Cardiac muscle cell (in vitro differentiated cells and primary cell): ENCODE results near the gene ATXN1L. TPM values are rescaled to one million over a fixed set of nuclear protein-coding genes. Genes with fewer than 3 reads are reported as not detected.

Source experiments
- DNase-seq, 2 donors: peaks; one replicate each; pipeline versions ENCODE4 v3.0.0 to v3.0.0-alpha.2; 2010 to 2017; ENCODE audit warnings: low read depth in 1 of 2, low spot score in 1 of 2
- H3K27ac ChIP-seq: fragments of 200-600 bp; sonication (generic); 2 replicates; pipeline ENCODE4 v1.5.1; 2016
- H3K27me3 ChIP-seq: fragments of 200-600 bp; sonication (generic); 2 replicates; pipeline ENCODE4 v1.6.0; 2016; ENCODE audit warnings: control low read depth
- H3K36me3 ChIP-seq: fragments of 200-600 bp; sonication (generic); 2 replicates; pipeline ENCODE4 v1.5.1; 2016; ENCODE audit warnings: control low read depth
- H3K4me1 ChIP-seq: fragments of 200-600 bp; sonication (generic); 2 replicates; pipeline ENCODE4 v1.8.1; 2017; ENCODE audit warnings: low read depth, mild to moderate bottlenecking, mixed run types
- H3K4me3 ChIP-seq: fragments of 200-600 bp; sonication (generic); 2 replicates; pipeline ENCODE4 v1.5.1; 2016; ENCODE audit warnings: mild to moderate bottlenecking
- H3K9me3 ChIP-seq: fragments of 200-600 bp; sonication (generic); 2 replicates; pipeline ENCODE4 v1.5.1; 2017; ENCODE audit warnings: low read depth, mild to moderate bottlenecking, control low read depth
- polyA plus RNA-seq: library from polyadenylated mRNA; unstranded; fragments of >200 nt; fragmentation: Nextera tagmentation; extraction: Ambion mirVana; gene quantifications from 2 replicates; pipeline ENCODE4 v1.2.1, GENCODE V29; 2016
- total RNA-seq: library from RNA; depleted of rRNA; stranded (reverse); fragments of >200 nt; gene quantifications from 2 replicates; pipeline ENCODE4 v1.2.3, GENCODE V29; 2016
- TF ChIP-seq, protein P1 (sequence below): IDR thresholded peaks from 2 replicates; pipeline ENCODE4 v1.5.1; 2012; ENCODE audit warnings: low read depth, mild to moderate bottlenecking, low read length

Gene ATXN1L
- total and polyA plus RNA-seq, 2 experiments from 2014 or later: 6.8 to 20.9 TPM

DNA sequence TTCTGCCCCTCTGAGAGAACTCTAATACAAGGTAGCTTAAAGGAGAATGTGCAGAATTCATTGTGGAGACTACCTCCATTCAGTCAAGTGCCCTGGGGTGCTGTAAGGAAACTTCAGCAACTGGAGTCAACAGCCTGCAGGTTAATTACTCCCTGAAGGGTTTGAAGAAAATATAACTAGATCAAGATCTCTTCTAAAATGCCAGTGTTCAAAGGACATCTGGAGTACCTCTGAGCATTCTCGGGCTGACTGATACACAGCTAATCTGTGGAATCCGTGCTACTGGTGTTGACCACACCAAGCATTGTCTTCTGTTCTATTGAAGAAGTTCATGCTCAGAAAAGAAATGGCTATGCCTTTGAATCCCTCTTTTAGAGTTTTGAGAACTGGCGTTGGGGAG, 11.5 kb upstream of the ATXN1L start:
- Histone ChIP-seq H3K4me1 (no peaks in the 10 kb centered on the region), H3K27ac (no peak overlapping the region)

DNA sequence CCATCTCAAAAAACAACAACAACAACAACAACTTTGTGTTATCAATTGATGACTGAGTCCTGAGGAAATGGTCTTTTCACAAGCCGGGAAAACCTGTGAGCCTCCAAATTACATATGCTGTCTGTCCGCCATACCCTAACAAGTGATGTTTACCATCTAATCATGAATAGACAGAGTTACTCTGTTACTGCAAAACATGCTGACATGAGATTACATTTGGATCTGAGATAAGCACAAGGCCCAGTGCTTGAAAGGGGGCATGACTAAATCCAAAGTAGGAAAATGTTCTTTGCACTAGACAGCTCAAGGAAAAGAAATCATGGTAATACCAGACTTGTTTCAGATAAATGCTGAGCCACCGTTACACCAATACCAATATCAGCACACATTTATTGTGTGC, 8.6 kb upstream of the ATXN1L start:
- no peaks in the 10 kb centered on the region for H3K27me3 ChIP-seq
- no peaks in the 10 kb centered on the region for H3K9me3 ChIP-seq
- H3K36me3 ChIP-seq: no peaks in the 10 kb centered on the region
- no peak for DNase-seq
- TF ChIP-seq, protein P1, sequence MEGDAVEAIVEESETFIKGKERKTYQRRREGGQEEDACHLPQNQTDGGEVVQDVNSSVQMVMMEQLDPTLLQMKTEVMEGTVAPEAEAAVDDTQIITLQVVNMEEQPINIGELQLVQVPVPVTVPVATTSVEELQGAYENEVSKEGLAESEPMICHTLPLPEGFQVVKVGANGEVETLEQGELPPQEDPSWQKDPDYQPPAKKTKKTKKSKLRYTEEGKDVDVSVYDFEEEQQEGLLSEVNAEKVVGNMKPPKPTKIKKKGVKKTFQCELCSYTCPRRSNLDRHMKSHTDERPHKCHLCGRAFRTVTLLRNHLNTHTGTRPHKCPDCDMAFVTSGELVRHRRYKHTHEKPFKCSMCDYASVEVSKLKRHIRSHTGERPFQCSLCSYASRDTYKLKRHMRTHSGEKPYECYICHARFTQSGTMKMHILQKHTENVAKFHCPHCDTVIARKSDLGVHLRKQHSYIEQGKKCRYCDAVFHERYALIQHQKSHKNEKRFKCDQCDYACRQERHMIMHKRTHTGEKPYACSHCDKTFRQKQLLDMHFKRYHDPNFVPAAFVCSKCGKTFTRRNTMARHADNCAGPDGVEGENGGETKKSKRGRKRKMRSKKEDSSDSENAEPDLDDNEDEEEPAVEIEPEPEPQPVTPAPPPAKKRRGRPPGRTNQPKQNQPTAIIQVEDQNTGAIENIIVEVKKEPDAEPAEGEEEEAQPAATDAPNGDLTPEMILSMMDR: no peak
- no peak overlapping the region for H3K4me3 ChIP-seq
- H3K27ac ChIP-seq: no peak overlapping the region
- H3K4me1 ChIP-seq: no peaks in the 10 kb centered on the region

More for the DNA sequence above, 11.5 kb upstream of the ATXN1L start:
- Histone ChIP-seq H3K36me3 (no peaks in the 10 kb centered on the region), H3K27me3 (no peaks in the 10 kb centered on the region), H3K9me3 (no peaks in the 10 kb centered on the region), H3K4me3 (no peak overlapping the region)
- no peak for DNase-seq
- TF ChIP-seq, protein P1: no peak

DNA sequence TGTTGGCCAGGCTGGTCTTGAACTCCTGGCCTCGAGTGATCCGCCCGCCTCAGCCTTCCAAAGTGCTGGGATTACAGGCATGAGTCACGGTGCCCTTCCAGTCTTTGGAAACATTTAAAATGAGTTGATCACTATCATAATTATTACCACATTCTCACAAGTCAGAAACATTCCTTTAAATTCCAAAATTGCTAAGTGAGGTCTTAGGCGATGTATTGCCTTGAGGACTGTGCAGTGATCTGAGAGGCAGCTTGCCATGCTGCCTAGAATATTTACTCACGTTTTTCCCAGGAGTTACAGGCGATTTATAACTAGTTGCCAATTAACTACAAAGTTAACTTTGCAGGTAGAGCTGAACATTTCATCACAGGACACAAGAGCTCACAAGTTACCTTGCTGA, 5.7 kb upstream of the ATXN1L start:
- no peaks in the 10 kb centered on the region for H3K36me3 ChIP-seq
- H3K9me3 ChIP-seq: no peaks in the 10 kb centered on the region
- no peaks in the 10 kb centered on the region for H3K27me3 ChIP-seq
- no peaks in the 10 kb centered on the region for H3K4me1 ChIP-seq
- H3K27ac ChIP-seq: no peak overlapping the region
- no peak overlapping the region for H3K4me3 ChIP-seq
- TF ChIP-seq, protein P1: no peak
- DNase-seq: peak in 1 of 2 donors; percentile 18

DNA sequence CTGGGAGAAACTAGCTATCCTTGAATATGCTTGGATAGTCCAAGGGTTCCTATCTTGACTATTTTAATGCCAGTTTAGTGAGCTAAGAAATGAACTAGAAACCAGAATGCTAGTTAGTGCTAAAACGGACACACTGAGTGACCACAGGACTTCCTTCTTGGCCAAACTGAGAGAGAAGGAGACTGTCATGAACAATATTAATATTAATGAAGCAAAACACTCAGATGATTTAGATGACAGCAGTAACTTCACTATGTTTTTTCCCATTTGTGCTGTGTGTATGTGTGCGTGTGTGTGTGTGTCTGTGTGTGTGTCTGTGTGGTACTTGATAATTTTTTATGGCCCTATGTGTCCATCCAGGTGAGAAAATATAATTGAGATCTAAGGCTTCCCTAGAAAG, 2.2 kb upstream of the ATXN1L start:
- Histone ChIP-seq H3K9me3 (no peaks in the 10 kb centered on the region), H3K27ac (no peak overlapping the region), H3K27me3 (no peaks in the 10 kb centered on the region), H3K4me1 (peaks cover 6% of the 10 kb centered on the region), H3K36me3 (no peaks in the 10 kb centered on the region), H3K4me3 (no peak overlapping the region)
- no peak for DNase-seq
- TF ChIP-seq, protein P1: no peak

DNA sequence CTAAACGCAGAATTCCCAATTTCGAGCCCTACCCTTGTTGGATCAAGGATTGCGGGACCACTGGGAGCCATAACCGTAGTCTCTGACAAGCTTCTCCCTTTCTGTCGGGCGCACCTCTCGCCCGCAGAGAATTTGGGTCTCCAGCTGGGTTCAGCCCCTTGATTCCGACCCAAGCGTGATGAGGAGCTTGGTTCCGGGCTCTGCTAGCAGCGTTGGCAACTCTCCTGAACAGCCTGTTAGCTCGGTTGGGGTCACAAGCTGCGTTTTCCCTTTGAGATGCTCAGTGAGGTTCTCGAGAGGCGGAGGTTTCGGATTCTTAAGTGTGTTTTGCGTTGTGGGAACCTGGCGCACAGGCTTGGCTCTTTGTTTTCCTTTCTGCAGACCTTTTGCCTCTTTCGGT, 655 bp downstream of the ATXN1L start:
- DNase-seq: peak; percentile 27 to 30
- peaks cover 6% of the 10 kb centered on the region for H3K4me1 ChIP-seq
- H3K9me3 ChIP-seq: no peaks in the 10 kb centered on the region
- H3K27ac ChIP-seq: peak overlapping the region; percentile 42
- TF ChIP-seq, protein P1: no peak
- H3K36me3 ChIP-seq: peaks cover 8% of the 10 kb centered on the region
- H3K27me3 ChIP-seq: no peaks in the 10 kb centered on the region
- peak overlapping the region; percentile 96 for H3K4me3 ChIP-seq

- peaks cover 6% of the 10 kb centered on the region for H3K4me1 ChIP-seq
- H3K27me3 ChIP-seq: no peaks in the 10 kb centered on the region
- H3K36me3 ChIP-seq: peaks cover 13% of the 10 kb centered on the region
- H3K9me3 ChIP-seq: no peaks in the 10 kb centered on the region
- no peak overlapping the region for H3K27ac ChIP-seq
- no peak for DNase-seq
- no peak overlapping the region for H3K4me3 ChIP-seq
- TF ChIP-seq, protein P1: no peak
Observed at GRCh38 chr16:71847096-71847495, 1.3 kb downstream of the ATXN1L start.
